ENCODE measurements around the gene TMEM117. TPM values are rescaled to one million over a fixed set of nuclear protein-coding genes. Genes with fewer than 3 reads are reported as not detected.
A peak's percentile ranks its signal among the peaks of the same experiment; 100 is the strongest.

TMEM117 gene
- total and polyA plus RNA-seq, 5 experiments from 2014 or later = 2.1 to 5.0 (median 2.2) TPM

DNA sequence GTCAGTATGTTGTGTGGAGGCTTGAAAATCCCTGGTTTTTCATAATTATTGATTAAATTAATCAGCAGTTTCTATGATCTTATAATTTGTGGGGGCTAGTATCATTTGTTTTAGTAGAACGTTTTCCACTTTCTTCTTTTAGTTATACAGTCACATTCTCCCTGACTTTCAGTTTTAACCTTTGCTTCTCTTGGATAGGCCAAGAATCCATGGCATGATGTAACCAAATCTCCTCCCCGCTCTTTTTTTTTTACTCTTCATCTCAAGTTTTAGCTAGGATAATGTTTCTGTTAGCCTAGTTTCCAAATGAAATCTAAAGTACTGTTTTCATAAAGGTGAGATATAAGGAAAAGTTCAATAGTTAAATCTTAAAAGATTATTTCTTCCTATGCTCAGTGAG, 106.5 kb downstream of the TMEM117 start:
- Mint-ChIP-seq H3K9me3 (peaks cover 0 to under 1% (median 0%) of the 10 kb centered on the region in 9 donors), H3K36me3 (peaks cover 0 to 41% (median 32%) of the 10 kb centered on the region in 3 donors), H3K27ac (no peak overlapping the region), H3K4me1 (no peaks in the 10 kb centered on the region), H3K4me3 (no peak overlapping the region), H3K27me3 (no peaks in the 10 kb centered on the region)
- ATAC-seq (no peak), DNase-seq (no peak)
- POLR2A ChIA-PET = no interaction called here

DNA sequence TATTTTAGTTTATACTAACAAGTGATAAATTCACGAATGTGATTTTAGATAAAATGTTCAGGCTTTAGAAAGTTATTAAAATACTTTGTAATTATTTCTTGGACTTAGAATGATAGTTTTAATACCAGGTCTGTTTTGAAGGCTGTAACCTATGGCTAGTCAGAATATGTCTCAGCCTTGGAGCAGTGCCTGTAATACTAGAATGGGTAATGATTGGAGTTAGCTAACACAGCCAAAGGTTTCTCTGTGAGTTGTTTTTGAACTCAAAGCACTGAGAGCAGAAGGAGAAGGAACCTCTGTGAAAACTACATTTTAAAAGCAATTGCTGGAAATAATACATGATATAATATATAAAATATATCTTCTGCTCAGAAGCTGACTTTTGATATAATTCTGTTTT, 110.1 kb downstream of the TMEM117 start:
- ATAC-seq (no peak), DNase-seq (no peak)
- Mint-ChIP-seq H3K9me3 (peaks cover 0 to 5% (median 0%) of the 10 kb centered on the region in 9 donors), H3K4me3 (no peak overlapping the region), H3K36me3 (peaks cover 0 to 57% (median 48%) of the 10 kb centered on the region in 3 donors), H3K4me1 (no peaks in the 10 kb centered on the region), H3K27me3 (no peaks in the 10 kb centered on the region), H3K27ac (no peak overlapping the region)
- POLR2A ChIA-PET = no interaction called here

DNA sequence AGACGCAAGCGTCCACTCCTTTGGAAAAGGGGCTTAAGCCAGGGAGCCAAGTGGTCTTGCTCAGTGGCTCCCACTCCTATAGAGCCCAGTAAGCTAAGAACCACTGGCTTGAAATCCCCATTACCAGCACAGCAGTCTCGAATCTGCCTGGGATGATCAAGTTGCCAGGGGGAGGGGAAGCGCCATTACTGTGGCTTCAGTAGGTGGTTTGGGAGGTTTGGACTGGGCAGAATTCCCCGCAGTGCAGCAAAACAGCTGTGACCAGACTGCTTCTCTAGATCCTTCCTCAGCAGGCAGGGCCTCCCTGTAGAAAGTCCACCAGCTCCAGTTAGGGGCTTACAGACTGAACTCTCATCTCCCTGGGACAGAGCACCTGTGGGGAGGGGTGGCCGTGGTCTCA, 115.4 kb downstream of the TMEM117 start:
- Mint-ChIP-seq H3K4me3 (no peak overlapping the region), H3K27me3 (no peaks in the 10 kb centered on the region), H3K27ac (no peak overlapping the region), H3K9me3 (peaks cover 0 to 16% (median 4%) of the 10 kb centered on the region in 9 donors), H3K4me1 (peaks cover 0 to 4% (median 0%) of the 10 kb centered on the region in 4 donors), H3K36me3 (peaks cover 7 to 45% (median 32%) of the 10 kb centered on the region in 3 donors)
- POLR2A ChIA-PET = no interaction called here
- DNase-seq (no peak), ATAC-seq (no peak)

DNA sequence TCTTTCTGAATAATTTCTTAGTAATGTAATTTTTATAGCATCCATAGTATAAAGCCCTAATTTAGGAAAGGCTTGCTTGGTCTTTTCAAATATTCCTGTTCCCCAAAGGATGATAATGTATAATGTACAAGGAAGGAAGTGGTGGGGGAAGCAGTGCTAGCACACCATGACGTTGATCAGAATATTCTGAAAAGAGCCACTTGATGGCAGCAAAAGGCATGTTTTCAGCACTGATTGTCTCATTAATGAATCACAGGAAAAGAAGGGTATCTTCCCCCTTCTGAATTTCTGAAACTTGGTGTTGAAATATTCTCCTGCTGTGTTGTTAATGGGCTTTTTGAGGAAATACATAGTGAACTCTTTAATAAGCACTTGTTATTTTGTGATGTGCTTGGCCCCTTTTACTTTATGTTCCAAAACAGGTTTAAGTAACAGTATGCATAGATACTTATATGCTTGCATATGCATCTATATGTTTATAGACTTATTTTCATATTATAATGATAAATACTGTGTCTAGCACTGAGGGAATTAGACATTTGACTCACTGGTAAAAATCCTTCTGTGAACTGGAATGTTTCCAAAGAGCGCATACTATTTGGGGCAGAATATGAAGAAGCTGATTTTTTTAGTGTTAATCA, 122.0 kb downstream of the TMEM117 start:
- Mint-ChIP-seq H3K27me3 (no peaks in the 10 kb centered on the region), H3K9me3 (peaks cover 0 to 8% (median 0%) of the 10 kb centered on the region in 9 donors), H3K4me3 (no peak overlapping the region), H3K36me3 (peaks cover 0 to 6% (median 0%) of the 10 kb centered on the region in 3 donors), H3K4me1 (peaks cover 0 to 6% (median 3%) of the 10 kb centered on the region in 4 donors), H3K27ac (no peak overlapping the region)
- ATAC-seq = peak; percentile 46 to 54
- POLR2A ChIA-PET = no interaction called here
- DNase-seq = peak in 5 of 10 donors; percentile 1 to 35 (median 15)

DNA sequence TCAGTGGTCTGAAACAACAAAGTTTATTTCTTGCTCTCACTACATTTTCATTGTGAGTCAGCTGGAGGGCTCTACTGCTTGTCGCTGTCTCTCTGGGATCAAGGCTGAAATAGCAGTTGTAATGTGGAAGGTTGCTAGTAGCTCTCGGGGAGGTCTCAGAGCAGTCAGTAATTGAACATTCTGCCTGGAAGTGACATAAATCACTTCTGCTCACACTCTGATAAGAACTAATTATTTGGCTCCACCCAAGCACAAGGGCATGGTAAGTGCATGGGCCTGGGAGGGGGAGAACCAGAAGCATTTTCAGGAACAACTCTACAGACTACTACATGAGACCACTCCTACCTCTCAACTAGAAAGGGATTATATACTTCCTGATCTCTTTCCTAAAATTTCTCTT, 128.2 kb downstream of the TMEM117 start:
- ATAC-seq = no peak
- H3K4me1 Mint-ChIP-seq = no peaks in the 10 kb centered on the region
- no peak overlapping the region for H3K27ac Mint-ChIP-seq
- peaks cover 2 to 22% (median 11%) of the 10 kb centered on the region in 3 donors for H3K36me3 Mint-ChIP-seq
- peaks cover 0 to 9% (median 0%) of the 10 kb centered on the region in 9 donors for H3K9me3 Mint-ChIP-seq
- no peaks in the 10 kb centered on the region for H3K27me3 Mint-ChIP-seq
- POLR2A ChIA-PET = no interaction called here
- no peak for DNase-seq
- no peak overlapping the region for H3K4me3 Mint-ChIP-seq

DNA sequence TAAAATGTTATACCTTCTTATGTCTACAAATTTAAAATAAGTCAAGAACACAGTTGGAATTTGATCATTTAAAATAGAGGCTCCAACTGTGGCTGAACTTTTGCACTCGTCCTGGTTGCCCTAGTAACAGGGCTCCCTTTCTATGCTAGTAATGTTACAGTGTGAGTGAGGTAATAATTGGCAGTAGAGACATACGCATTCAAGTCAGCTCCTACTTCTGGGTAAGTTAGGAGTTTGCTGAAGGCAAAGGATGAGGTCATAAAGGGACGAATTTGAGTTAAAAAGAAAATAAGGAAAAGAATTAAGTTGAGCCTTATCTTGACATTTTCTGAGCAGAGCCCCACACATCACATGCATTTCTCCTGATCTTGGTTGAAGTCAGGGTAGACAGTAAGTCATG, 129.1 kb downstream of the TMEM117 start:
- H3K27me3 Mint-ChIP-seq = no peaks in the 10 kb centered on the region
- no peak for DNase-seq
- POLR2A ChIA-PET = no interaction called here
- peak overlapping the region in 1 of 10 donors; percentile 79 for H3K27ac Mint-ChIP-seq
- ATAC-seq = no peak
- no peak overlapping the region for H3K4me3 Mint-ChIP-seq
- peaks cover 2 to 22% (median 11%) of the 10 kb centered on the region in 3 donors for H3K36me3 Mint-ChIP-seq
- peaks cover 0 to 9% (median 0%) of the 10 kb centered on the region in 9 donors for H3K9me3 Mint-ChIP-seq
- H3K4me1 Mint-ChIP-seq = no peaks in the 10 kb centered on the region

DNA sequence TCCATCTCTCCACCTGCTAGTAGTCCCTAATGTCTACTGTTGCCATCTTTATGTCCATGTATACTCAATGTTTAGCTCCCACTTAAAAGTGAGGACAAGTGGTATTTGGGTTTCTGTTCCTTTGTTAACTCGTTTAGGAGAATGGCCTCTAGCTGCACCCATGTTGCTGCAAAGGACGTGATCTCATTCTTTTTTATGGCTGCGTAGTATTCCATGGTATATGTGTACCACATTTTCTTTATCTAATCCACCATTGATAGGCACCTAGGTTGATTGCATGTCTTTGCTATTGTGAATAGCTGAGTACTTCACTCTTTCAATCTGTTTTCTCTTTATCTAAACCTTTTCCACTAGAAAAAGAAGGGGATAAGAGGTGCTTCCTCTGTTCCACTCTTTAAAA, 130.0 kb downstream of the TMEM117 start:
- no peak for ATAC-seq

DNA sequence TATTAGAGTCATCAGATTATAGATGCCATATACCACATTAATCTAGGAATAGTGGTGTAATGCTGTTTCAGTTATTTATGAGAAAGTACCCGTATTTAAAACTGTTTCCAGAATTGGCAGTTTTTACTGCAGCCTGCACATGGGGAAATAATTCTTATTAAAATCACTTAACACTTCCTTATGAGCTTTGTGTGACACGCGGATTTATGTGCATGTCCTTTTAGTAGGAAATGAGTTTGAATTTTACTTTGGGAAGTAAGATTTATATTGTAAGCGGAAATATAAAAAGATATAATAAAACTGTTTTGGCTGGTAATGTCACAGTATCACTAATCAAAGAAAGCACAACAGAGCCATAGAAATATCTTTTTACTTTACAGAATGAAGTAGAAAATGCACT, 132.9 kb downstream of the TMEM117 start:
- DNase-seq (no peak), ATAC-seq (no peak)
- Mint-ChIP-seq H3K9me3 (peaks cover 0 to 10% (median 3%) of the 10 kb centered on the region in 9 donors), H3K36me3 (peaks cover 9 to 30% (median 11%) of the 10 kb centered on the region in 3 donors), H3K27me3 (no peaks in the 10 kb centered on the region), H3K4me1 (no peaks in the 10 kb centered on the region), H3K4me3 (no peak overlapping the region), H3K27ac (no peak overlapping the region)
- POLR2A ChIA-PET = no interaction called here

More for the DNA sequence above, 130.0 kb downstream of the TMEM117 start:
- no peaks in the 10 kb centered on the region for H3K4me1 Mint-ChIP-seq
- peaks cover 2 to 22% (median 11%) of the 10 kb centered on the region in 3 donors for H3K36me3 Mint-ChIP-seq
- no peak overlapping the region for H3K4me3 Mint-ChIP-seq
- peaks cover 0 to 9% (median 0%) of the 10 kb centered on the region in 9 donors for H3K9me3 Mint-ChIP-seq
- H3K27me3 Mint-ChIP-seq = no peaks in the 10 kb centered on the region
- DNase-seq = no peak
- POLR2A ChIA-PET = no interaction called here
- no peak overlapping the region for H3K27ac Mint-ChIP-seq

DNA sequence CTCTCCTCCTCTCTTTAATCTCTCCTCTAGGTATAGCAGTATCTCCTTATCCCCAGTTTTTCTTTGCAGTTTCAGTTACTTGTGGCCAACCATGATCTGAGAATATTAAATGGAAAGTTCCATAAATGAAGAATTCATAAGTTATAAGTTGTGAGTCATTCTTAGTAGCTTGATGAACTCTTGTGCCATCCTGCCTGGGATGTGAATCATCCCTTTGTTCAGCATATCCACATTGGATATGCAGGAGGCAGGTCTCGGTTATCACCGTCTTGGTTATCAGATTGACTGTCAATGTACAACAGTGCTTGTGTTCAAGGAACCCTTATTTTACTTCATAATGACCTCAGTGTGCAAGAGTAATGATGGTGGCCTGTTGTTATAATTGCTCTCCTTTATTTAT, 134.0 kb downstream of the TMEM117 start:
- POLR2A ChIA-PET = no interaction called here
- peaks cover 0 to 10% (median 3%) of the 10 kb centered on the region in 9 donors for H3K9me3 Mint-ChIP-seq
- no peak for ATAC-seq
- no peak overlapping the region for H3K27ac Mint-ChIP-seq
- DNase-seq = no peak
- H3K36me3 Mint-ChIP-seq = peaks cover 9 to 24% (median 11%) of the 10 kb centered on the region in 3 donors
- no peak overlapping the region for H3K4me3 Mint-ChIP-seq
- H3K27me3 Mint-ChIP-seq = no peaks in the 10 kb centered on the region
- no peaks in the 10 kb centered on the region for H3K4me1 Mint-ChIP-seq

DNA sequence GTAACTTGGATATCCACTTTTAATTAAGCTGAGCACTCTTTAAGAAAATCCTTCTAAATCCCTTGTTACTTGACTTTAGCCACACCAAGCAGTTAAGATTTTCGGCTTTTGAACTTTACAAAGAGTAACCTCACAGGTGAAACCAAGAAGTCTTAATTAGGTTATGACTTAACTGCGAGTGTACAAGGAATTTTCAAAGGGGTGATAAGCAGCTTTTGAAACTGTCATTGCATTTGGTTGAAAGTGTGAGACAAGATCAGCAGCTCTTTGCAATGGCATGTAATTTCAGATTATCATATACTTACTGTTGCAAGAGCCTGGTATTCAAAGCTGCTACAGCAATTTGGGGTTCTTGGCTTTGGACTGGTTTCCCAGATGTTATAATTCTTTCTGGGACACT, 137.5 kb downstream of the TMEM117 start:
- no peak for DNase-seq
- no peak for ATAC-seq
- Mint-ChIP-seq H3K9me3 (peaks cover 5 to 31% (median 20%) of the 10 kb centered on the region in 9 donors), H3K36me3 (peaks cover 19 to 35% (median 25%) of the 10 kb centered on the region in 3 donors), H3K27ac (no peak overlapping the region), H3K4me3 (no peak overlapping the region), H3K27me3 (no peaks in the 10 kb centered on the region), H3K4me1 (no peaks in the 10 kb centered on the region)
- POLR2A ChIA-PET = no interaction called here

DNA sequence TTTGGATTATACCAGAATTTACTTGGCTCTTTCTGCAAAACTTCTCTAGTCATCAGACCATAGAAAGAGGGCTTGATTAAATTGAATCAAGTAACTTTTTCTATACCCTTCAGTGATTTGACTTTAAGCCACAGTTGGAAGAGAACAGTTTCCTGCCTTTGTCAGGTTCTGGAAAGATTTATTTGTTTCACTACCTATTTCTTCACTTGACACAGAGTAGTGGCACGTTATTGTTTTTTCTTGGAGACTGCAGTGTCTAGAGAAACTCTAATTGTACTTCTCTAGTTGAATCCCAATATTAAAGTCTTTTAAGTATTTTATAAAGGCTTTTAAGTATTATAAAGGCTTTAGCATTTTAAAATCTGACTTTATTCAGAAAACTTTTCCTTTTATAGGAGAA, 138.1 kb downstream of the TMEM117 start:
- Mint-ChIP-seq H3K27ac (no peak overlapping the region), H3K27me3 (no peaks in the 10 kb centered on the region), H3K36me3 (peaks cover 19 to 41% (median 27%) of the 10 kb centered on the region in 3 donors), H3K4me1 (no peaks in the 10 kb centered on the region), H3K9me3 (peaks cover 5 to 38% (median 26%) of the 10 kb centered on the region in 9 donors), H3K4me3 (no peak overlapping the region)
- no peak for DNase-seq
- POLR2A ChIA-PET = no interaction called here
- ATAC-seq = no peak

DNA sequence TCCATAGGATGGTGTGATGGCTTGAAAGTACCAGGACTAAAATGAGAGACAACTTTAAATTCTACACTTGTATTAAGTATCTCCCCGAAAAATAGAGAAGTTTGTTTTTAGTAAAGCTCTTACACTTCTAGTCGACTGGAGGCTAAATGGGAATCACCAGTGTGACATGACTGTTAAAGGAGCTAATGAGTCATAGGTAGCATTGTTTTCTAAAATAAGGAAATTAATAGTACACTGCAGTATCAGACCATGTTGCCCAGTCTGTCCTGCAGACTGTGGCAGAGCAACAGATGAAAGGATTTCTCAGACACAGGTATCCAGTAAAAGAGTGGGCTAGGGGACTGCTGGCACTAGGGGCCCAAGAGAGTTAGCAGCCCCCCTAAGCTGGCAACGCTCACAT, 140.1 kb downstream of the TMEM117 start:
- H3K4me1 Mint-ChIP-seq = no peaks in the 10 kb centered on the region

DNA sequence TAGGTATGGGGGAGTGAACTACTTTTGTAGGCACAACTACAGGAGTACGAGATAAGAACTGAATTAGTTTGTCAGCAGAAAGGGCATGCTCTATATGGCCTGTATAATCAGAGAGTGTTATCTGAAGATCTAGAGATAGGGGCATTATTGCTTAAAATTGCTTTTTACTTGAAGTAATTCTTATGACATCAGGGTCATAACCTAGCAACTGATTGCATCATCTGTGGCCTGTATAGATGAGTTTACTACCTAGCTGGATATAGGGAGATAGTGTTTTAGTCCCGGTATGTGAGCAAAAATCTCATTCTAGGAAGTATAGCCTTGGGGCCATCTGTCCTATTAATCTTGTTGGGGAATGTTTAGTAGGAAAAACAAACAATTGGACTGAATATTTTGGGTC, 142.7 kb downstream of the TMEM117 start:
- no peak for ATAC-seq
- Mint-ChIP-seq H3K36me3 (peaks cover 15 to 46% (median 27%) of the 10 kb centered on the region in 3 donors), H3K27me3 (no peaks in the 10 kb centered on the region), H3K27ac (no peak overlapping the region), H3K4me1 (no peaks in the 10 kb centered on the region), H3K4me3 (no peak overlapping the region), H3K9me3 (peaks cover 12 to 40% (median 25%) of the 10 kb centered on the region in 9 donors)
- POLR2A ChIA-PET = no interaction called here
- no peak for DNase-seq

More for the DNA sequence above, 140.1 kb downstream of the TMEM117 start:
- DNase-seq = no peak
- POLR2A ChIA-PET = no interaction called here
- H3K27ac Mint-ChIP-seq = no peak overlapping the region
- H3K27me3 Mint-ChIP-seq = no peaks in the 10 kb centered on the region
- H3K4me3 Mint-ChIP-seq = no peak overlapping the region
- peaks cover 10 to 40% (median 28%) of the 10 kb centered on the region in 9 donors for H3K9me3 Mint-ChIP-seq
- peaks cover 21 to 55% (median 27%) of the 10 kb centered on the region in 3 donors for H3K36me3 Mint-ChIP-seq
- ATAC-seq = no peak

DNA sequence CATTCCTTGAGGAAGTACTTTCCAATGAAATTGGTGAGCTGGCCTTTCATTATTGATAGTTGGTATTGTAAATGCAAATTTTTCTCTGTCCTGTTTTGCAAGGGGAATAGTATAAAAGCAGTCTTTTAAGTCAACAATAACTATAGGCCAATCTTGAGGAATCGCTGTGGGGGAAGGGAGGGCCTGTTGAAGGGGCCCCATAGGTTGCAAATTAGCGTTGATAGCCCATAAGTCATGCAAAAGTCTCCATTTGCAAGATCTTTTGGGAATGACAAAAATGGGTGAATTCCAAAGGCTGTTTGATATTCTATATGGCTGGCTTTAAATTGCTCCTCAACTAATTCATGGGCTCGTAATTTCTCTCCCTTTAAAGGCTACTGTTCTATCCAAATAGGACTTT, 143.6 kb downstream of the TMEM117 start:
- H3K27ac Mint-ChIP-seq = no peak overlapping the region
- DNase-seq = no peak
- no peak overlapping the region for H3K4me3 Mint-ChIP-seq
- peaks cover 15 to 46% (median 27%) of the 10 kb centered on the region in 3 donors for H3K36me3 Mint-ChIP-seq
- peaks cover 12 to 40% (median 25%) of the 10 kb centered on the region in 9 donors for H3K9me3 Mint-ChIP-seq
- no peaks in the 10 kb centered on the region for H3K4me1 Mint-ChIP-seq
- ATAC-seq = no peak
- POLR2A ChIA-PET = no interaction called here
- no peaks in the 10 kb centered on the region for H3K27me3 Mint-ChIP-seq
